Activated CD4-positive, alpha-beta T cell treated with anti-CD3 and anti-CD28 coated beads, Interleukin-2, Interleukin-4, amounts not matched to agents 100 ng/mL and 50 ng/mL, durations not matched to agents 16 hours and 8 hours (primary cell): ENCODE data around the gene ATP6V1C2.
"Not testable (repeated sequence)": the region's sequence is repeated elsewhere in the genome, so short reads cannot be mapped to it uniquely, and the experiment has no call there.

Source experiments
- DNase-seq: peaks from one replicate; pipeline ENCODE4 v3.0.0-alpha.2; 2020; ENCODE audit warnings: low spot score

ATP6V1C2 gene

GRCh38 chr2:10770956-10771750 lies 49.7 kb downstream of the ATP6V1C2 start:
- no peak for DNase-seq

GRCh38 chr2:10771786-10772185 lies 50.4 kb downstream of the ATP6V1C2 start:
- no peak for DNase-seq

GRCh38 chr2:10772201-10772867 lies 50.9 kb downstream of the ATP6V1C2 start:
- no peak for DNase-seq

- DNase-seq, result no peak
These were observed 51.4 kb downstream of the ATP6V1C2 start for GRCh38 chr2:10772868-10773215.

- DNase-seq, result no peak
These were observed 52.5 kb downstream of the ATP6V1C2 start for GRCh38 chr2:10773821-10774341.

- DNase-seq, result no peak
These were observed 53.0 kb downstream of the ATP6V1C2 start for GRCh38 chr2:10774394-10774793.

- DNase-seq, result no peak
These were observed 53.8 kb downstream of the ATP6V1C2 start for GRCh38 chr2:10775021-10775780.

- DNase-seq, result no peak
These were observed 54.4 kb downstream of the ATP6V1C2 start for GRCh38 chr2:10775831-10776230.

- no peak for DNase-seq
These were observed 55.0 kb downstream of the ATP6V1C2 start for GRCh38 chr2:10776231-10776977.

- no peak for DNase-seq
These were observed 55.8 kb downstream of the ATP6V1C2 start for GRCh38 chr2:10777111-10777841.

- DNase-seq, result no peak
These were observed 56.7 kb downstream of the ATP6V1C2 start for GRCh38 chr2:10777842-10778723.

GRCh38 chr2:10778724-10779115 lies 57.3 kb downstream of the ATP6V1C2 start:
- no peak for DNase-seq

GRCh38 chr2:10779776-10780490 lies 58.5 kb downstream of the ATP6V1C2 start:
- DNase-seq, result no peak

- DNase-seq, result no peak
These were observed 59.0 kb downstream of the ATP6V1C2 start for GRCh38 chr2:10780491-10780820.

GRCh38 chr2:10780821-10781220 lies 59.4 kb downstream of the ATP6V1C2 start:
- not testable (repeated sequence) for DNase-seq

- no peak for DNase-seq
These were observed 60.3 kb downstream of the ATP6V1C2 start for GRCh38 chr2:10781746-10782145.

- DNase-seq, result no peak
These were observed 62.0 kb downstream of the ATP6V1C2 start for GRCh38 chr2:10783421-10783820.

- no peak for DNase-seq
These were observed 63.3 kb downstream of the ATP6V1C2 start for GRCh38 chr2:10784719-10785118.

- no peak for DNase-seq
These were observed 63.8 kb downstream of the ATP6V1C2 start for GRCh38 chr2:10785260-10785659.
